Measurements from ENCODE around the gene PACSIN1.
A peak's percentile ranks its signal among the peaks of the same experiment; 100 is the strongest.

DNA sequence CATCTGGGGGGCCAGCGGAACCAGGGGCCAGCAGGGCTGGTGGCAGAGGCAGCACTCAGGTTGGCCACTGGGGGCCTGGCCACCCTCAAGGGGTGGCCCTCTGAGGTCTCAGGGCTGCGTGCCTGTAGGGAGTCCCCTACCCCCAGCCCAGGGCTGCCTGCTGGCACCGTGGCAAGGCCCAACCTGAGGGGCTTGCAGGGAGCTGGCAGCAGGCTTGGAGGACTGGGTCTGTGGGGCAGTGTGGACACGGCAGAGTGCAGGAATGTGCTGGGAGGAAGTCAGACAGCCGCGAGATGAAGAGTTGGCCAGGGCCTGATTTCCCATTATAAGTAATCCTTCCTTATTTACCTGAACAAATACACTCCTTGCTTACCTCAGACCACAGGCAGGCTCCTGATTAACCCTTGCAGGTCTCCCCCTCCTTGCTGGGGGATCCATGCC is 90.2 kb downstream of the PACSIN1 start, which contains the start of gene SPDEF:
- TF ChIP-seq, protein P1, sequence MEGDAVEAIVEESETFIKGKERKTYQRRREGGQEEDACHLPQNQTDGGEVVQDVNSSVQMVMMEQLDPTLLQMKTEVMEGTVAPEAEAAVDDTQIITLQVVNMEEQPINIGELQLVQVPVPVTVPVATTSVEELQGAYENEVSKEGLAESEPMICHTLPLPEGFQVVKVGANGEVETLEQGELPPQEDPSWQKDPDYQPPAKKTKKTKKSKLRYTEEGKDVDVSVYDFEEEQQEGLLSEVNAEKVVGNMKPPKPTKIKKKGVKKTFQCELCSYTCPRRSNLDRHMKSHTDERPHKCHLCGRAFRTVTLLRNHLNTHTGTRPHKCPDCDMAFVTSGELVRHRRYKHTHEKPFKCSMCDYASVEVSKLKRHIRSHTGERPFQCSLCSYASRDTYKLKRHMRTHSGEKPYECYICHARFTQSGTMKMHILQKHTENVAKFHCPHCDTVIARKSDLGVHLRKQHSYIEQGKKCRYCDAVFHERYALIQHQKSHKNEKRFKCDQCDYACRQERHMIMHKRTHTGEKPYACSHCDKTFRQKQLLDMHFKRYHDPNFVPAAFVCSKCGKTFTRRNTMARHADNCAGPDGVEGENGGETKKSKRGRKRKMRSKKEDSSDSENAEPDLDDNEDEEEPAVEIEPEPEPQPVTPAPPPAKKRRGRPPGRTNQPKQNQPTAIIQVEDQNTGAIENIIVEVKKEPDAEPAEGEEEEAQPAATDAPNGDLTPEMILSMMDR (IDR thresholded peaks at IDR 0.05) = peak in 1 of 3 donors; percentile 25
- TF ChIP-seq POLR2A (IDR thresholded peaks at IDR 0.05) = no peak
- no peak for TF ChIP-seq POLR2AphosphoS5 (IDR thresholded peaks at IDR 0.05)

Data from breast epithelium (tissue), 3 donors.